ENCODE measurements around the gene DHX35.

The DHX35 gene

GRCh38 chr20:39038047-39038446, 75.9 kb downstream of the DHX35 start:
- TF ChIP-seq CTCF (conservative IDR thresholded peaks at IDR 0.05; ENCODE audit: control insufficient read depth, insufficient read depth, low read depth, low read length): no peak
- no peak overlapping the region for H3K4me3 ChIP-seq (ENCODE audit: control insufficient read depth, low read depth, low read length)
- no peak for DNase-seq (ENCODE audit: low read depth)

- no peak overlapping the region for H3K4me3 ChIP-seq (ENCODE audit: control insufficient read depth, low read depth, low read length)
- TF ChIP-seq CTCF (conservative IDR thresholded peaks at IDR 0.05; ENCODE audit: control insufficient read depth, insufficient read depth, low read depth, low read length): no peak
- no peak for DNase-seq (ENCODE audit: low read depth)
Observed at GRCh38 chr20:39038495-39038894, 76.4 kb downstream of the DHX35 start.

- TF ChIP-seq CTCF (conservative IDR thresholded peaks at IDR 0.05; ENCODE audit: control insufficient read depth, insufficient read depth, low read depth, low read length): no peak
Observed at GRCh38 chr20:39039261-39039660, 77.1 kb downstream of the DHX35 start.

GRCh38 chr20:39040116-39040515, 78.0 kb downstream of the DHX35 start:
- no peak for DNase-seq (ENCODE audit: low read depth)
- TF ChIP-seq CTCF (conservative IDR thresholded peaks at IDR 0.05; ENCODE audit: control insufficient read depth, insufficient read depth, low read depth, low read length): no peak
- H3K4me3 ChIP-seq (ENCODE audit: control insufficient read depth, low read depth, low read length): no peak overlapping the region

More at GRCh38 chr20:39039261-39039660, 77.1 kb downstream of the DHX35 start:
- H3K4me3 ChIP-seq (ENCODE audit: control insufficient read depth, low read depth, low read length): no peak overlapping the region
- DNase-seq (ENCODE audit: low read depth): no peak

GRCh38 chr20:39041067-39041466, 78.9 kb downstream of the DHX35 start:
- H3K4me3 ChIP-seq (ENCODE audit: control insufficient read depth, low read depth, low read length): no peak overlapping the region
- no peak for DNase-seq (ENCODE audit: low read depth)
- no peak for TF ChIP-seq CTCF (conservative IDR thresholded peaks at IDR 0.05; ENCODE audit: control insufficient read depth, insufficient read depth, low read depth, low read length)

- peak; percentile 42 for DNase-seq (ENCODE audit: low read depth)
- TF ChIP-seq CTCF (conservative IDR thresholded peaks at IDR 0.05; ENCODE audit: control insufficient read depth, insufficient read depth, low read depth, low read length): no peak
- H3K4me3 ChIP-seq (ENCODE audit: control insufficient read depth, low read depth, low read length): no peak overlapping the region
Observed at GRCh38 chr20:39042279-39043150, 80.4 kb downstream of the DHX35 start.
